HL-60 (cell line): ENCODE results near the gene HSD11B1.

Experiments used
- CTCF ChIP-seq: IDR thresholded peaks from one replicate; pipeline ENCODE4 v1.5.1; 2011; ENCODE audit warnings: low read length, control low read depth, inconsistent platforms; ENCODE audit not compliant: insufficient read depth
- REST ChIP-seq: IDR thresholded peaks from 2 replicates; pipeline ENCODE4 v1.6.1; 2012; ENCODE audit warnings: low read depth; ENCODE audit not compliant: insufficient replicate concordance
- SPI1 ChIP-seq: IDR thresholded peaks from 2 replicates; pipeline ENCODE4 v1.6.1; 2012; ENCODE audit warnings: low read depth, mild to moderate bottlenecking, borderline replicate concordance

GRCh38 chr1:209703834-209704504 is 677 bp upstream of the HSD11B1 start:
- no peak for TF ChIP-seq SPI1
- no peak for TF ChIP-seq CTCF
- TF ChIP-seq REST: no peak
